Fibroblast of mammary gland (primary cell): ENCODE data around the gene ITPK1.

Experiments
- DNase-seq: peaks from one replicate; pipeline ENCODE4 v3.0.0-alpha.2; 2010; ENCODE audit warnings: low read depth
- H3K4me3 ChIP-seq: 2 replicates; pipeline ENCODE4 v1.5.1; 2011; ENCODE audit warnings: low read depth, mild to moderate bottlenecking, low read length, moderate library complexity; ENCODE audit not compliant: control insufficient read depth
- CTCF ChIP-seq: conservative IDR thresholded peaks from 2 replicates; pipeline ENCODE4 v1.5.1; 2011; ENCODE audit warnings: low read depth, low read length, inconsistent platforms; ENCODE audit not compliant: control insufficient read depth, insufficient read depth

Gene ITPK1

GRCh38 chr14:92993302-92993701 lies 122.4 kb downstream of the ITPK1 start:
- H3K4me3 ChIP-seq = no peak overlapping the region
- TF ChIP-seq CTCF = no peak
- no peak for DNase-seq

- no peak overlapping the region for H3K4me3 ChIP-seq
- no peak for DNase-seq
- TF ChIP-seq CTCF = no peak
Measured at GRCh38 chr14:92991536-92991935, 124.2 kb downstream of the ITPK1 start.

GRCh38 chr14:92990456-92991430 lies 125.0 kb downstream of the ITPK1 start:
- DNase-seq = no peak
- no peak for TF ChIP-seq CTCF
- no peak overlapping the region for H3K4me3 ChIP-seq

GRCh38 chr14:92988786-92989755 lies 126.7 kb downstream of the ITPK1 start:
- DNase-seq = no peak
- H3K4me3 ChIP-seq = no peak overlapping the region
- TF ChIP-seq CTCF = no peak

GRCh38 chr14:92987713-92988510 lies 127.8 kb downstream of the ITPK1 start:
- H3K4me3 ChIP-seq = no peak overlapping the region
- TF ChIP-seq CTCF = no peak
- no peak for DNase-seq

- TF ChIP-seq CTCF = no peak
- no peak overlapping the region for H3K4me3 ChIP-seq
- DNase-seq = no peak
Measured at GRCh38 chr14:92987148-92987570, 128.6 kb downstream of the ITPK1 start.
